Uterine smooth muscle cell (primary cell): ENCODE data around the gene DDX28. TPM values are rescaled to one million over a fixed set of nuclear protein-coding genes. Genes with fewer than 3 reads are reported as not detected.

ENCODE experiments used
- total RNA-seq: library from RNA; depleted of rRNA; stranded (reverse); fragments of >200 nt; gene quantifications from 2 replicates; pipeline ENCODE4 v1.2.3, GENCODE V29; 2014

Gene DDX28, protein sequence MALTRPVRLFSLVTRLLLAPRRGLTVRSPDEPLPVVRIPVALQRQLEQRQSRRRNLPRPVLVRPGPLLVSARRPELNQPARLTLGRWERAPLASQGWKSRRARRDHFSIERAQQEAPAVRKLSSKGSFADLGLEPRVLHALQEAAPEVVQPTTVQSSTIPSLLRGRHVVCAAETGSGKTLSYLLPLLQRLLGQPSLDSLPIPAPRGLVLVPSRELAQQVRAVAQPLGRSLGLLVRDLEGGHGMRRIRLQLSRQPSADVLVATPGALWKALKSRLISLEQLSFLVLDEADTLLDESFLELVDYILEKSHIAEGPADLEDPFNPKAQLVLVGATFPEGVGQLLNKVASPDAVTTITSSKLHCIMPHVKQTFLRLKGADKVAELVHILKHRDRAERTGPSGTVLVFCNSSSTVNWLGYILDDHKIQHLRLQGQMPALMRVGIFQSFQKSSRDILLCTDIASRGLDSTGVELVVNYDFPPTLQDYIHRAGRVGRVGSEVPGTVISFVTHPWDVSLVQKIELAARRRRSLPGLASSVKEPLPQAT
- 14.1 and 20.3 TPM in 2 replicates for total RNA-seq

DNA sequence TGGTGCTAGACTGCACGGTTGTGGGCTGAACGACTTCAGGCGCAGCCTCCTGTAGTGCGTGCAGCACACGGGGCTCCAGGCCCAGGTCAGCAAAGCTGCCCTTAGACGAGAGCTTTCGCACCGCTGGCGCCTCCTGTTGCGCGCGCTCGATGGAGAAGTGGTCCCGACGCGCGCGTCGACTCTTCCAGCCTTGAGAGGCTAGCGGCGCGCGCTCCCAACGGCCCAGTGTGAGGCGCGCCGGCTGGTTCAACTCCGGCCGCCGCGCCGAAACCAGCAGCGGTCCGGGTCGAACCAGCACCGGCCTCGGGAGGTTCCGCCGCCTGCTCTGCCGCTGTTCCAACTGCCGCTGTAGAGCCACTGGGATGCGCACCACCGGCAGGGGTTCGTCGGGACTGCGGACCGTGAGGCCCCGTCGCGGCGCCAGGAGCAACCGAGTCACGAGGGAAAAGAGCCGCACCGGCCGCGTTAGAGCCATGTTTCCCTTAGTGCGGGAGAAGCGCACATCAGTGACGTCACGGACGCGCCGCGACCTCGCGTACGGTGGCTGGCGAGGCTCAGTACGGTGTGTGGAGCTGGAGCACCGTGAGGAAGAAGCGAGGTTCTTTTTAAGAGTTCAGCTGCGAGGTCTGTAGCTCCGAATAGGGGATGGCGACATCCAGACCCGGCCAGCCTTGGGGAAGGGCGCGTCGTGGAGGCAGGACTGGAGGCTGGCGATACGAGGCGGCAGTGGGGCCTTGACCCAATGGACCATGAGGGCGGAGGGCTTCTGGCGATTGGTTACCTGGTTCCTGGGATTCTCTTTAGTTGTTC, at the start of gene DDX28, which contains the start of gene DUS2:
Gene DDX28, minus strand, starts transcription at position 505 of the 810 bp plus-strand sequence. Its CDS starts 30 bp downstream, at position 475.
Gene DUS2, plus strand, starts transcription at position 557 of the 810 bp plus-strand sequence. CDS start 14,740 bp downstream, outside the sequence.

GRCh38 chr16:68015681-68016080, 7.4 kb downstream of the DDX28 start, which contains the start of gene DPEP2NB:
Gene DPEP2NB (minus strand): TSS chr16:68015911. CDS start chr16:68015770, 141 bp downstream.

DNA sequence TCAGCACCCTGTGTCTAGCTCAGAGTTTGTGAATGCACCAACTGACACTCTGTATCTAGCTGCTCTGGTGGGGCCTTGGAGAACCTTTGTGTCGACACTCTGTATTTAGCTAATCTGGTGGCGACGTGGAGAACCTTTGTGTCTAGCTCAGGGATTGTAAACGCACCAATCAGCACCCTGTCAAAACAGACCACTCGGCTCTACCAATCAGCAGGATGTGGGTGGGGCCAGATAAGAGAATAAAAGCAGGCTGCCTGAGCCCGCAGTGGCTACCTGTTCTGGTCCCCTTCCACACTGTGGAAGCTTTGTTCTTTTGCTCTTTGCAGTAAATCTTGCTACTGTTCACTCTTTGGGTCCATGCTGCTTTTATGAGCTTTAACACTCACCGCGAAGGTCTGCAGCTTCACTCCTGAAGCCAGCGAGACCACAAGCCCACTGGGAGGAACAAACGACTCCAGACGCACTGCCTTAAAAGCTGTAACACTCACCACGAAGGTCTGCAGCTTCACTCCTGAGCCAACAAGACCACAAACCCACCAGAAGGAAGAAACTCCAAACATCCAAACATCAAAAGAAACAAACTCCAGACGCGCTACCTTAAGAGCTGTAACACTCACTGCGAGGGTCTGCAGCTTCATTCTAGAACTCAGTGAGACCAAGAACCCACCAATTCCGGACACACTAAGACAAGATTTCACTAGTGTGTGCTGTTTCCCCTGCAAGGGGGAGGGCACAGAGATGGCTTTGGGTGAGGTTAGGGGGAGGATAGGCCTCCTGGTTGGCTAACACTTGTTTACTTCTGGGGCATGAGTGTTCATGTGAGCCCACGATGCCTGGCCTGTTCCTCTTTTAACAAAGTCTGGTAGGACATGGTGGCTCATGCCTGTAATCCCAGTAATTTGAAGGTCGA, 24.0 kb downstream of the DDX28 start, which contains the start of gene DPEP2:
Gene DPEP2, minus strand, starts transcription at position 706 of the 910 bp plus-strand sequence. CDS start 6,272 bp downstream, outside the sequence.

GRCh38 chr16:67979955-67980678, 42.9 kb downstream of the DDX28 start, which contains the start of gene DPEP3:
Gene DPEP3 (minus strand): TSS chr16:67980499. CDS start chr16:67980380, 119 bp downstream.

Other genes starting within 250 kb of the DDX28 start
- 3.8 and 3.9 TPM in 2 replicates for gene RANBP10, start 216.7 kb downstream of the DDX28 start, total RNA-seq
- gene TSNAXIP1, start 216.3 kb downstream of the DDX28 start, total RNA-seq: 0.50 and 0.89 TPM in 2 replicates
- gene THAP11, start 180.9 kb downstream of the DDX28 start, total RNA-seq: 36.4 and 43.2 TPM in 2 replicates
- 95.5 and 98.3 TPM in 2 replicates for gene NUTF2, start 176.3 kb downstream of the DDX28 start, total RNA-seq
- gene CENPT, start 175.5 kb downstream of the DDX28 start, total RNA-seq: 24.4 and 49.5 TPM in 2 replicates
- gene EDC4, start 150.2 kb downstream of the DDX28 start, total RNA-seq: 46.4 and 57.3 TPM in 2 replicates
- gene NRN1L, start 138.3 kb downstream of the DDX28 start, total RNA-seq: not detected in 2 replicates
- 16.2 and 20.1 TPM in 2 replicates for gene PSKH1, start 130.0 kb downstream of the DDX28 start, total RNA-seq
- 0.33 TPM in 1 of 2 replicates, not detected in the other for gene CTRL, start 91.4 kb downstream of the DDX28 start, total RNA-seq
- 44.0 and 53.4 TPM in 2 replicates for gene PSMB10, start 86.4 kb downstream of the DDX28 start, total RNA-seq
- 4.1 and 7.5 TPM in 2 replicates for gene LCAT, start 79.1 kb downstream of the DDX28 start, total RNA-seq
- 96.9 and 118 TPM in 2 replicates for gene SLC12A4, start 54.6 kb downstream of the DDX28 start, total RNA-seq
- not detected in 2 replicates for gene DPEP3, start 42.7 kb downstream of the DDX28 start, total RNA-seq
- gene DPEP2, start 23.7 kb downstream of the DDX28 start, total RNA-seq: not detected in 2 replicates
- not detected in 2 replicates for gene DPEP2NB, start 7.3 kb downstream of the DDX28 start, total RNA-seq
- gene DUS2, start 52 bp upstream of the DDX28 start, total RNA-seq: 17.7 and 29.8 TPM in 2 replicates
- gene NFATC3, start 62.1 kb upstream of the DDX28 start, total RNA-seq: 7.3 and 8.4 TPM in 2 replicates
- 0.12 and 0.22 TPM in 2 replicates for gene ESRP2, start 212.9 kb upstream of the DDX28 start, total RNA-seq
- gene PLA2G15, start 222.1 kb upstream of the DDX28 start, total RNA-seq: 32.1 and 38.0 TPM in 2 replicates
- gene SLC7A6, start 241.3 kb upstream of the DDX28 start, total RNA-seq: 12.6 and 17.3 TPM in 2 replicates